Right atrium auricular region (tissue), 2 donors: Measurements from ENCODE around the gene C17orf75. TPM values are rescaled to one million over a fixed set of nuclear protein-coding genes. Genes with fewer than 3 reads are reported as not detected.

Source experiments
- DNase-seq: peaks from one replicate; pipeline ENCODE4 v3.0.0-alpha.2; 2019; ENCODE audit warnings: low spot score
- H3K27ac ChIP-seq, 2 donors: fragments of 200-600 bp; sonication (generic); 1 replicate in 1 of 2; 2 replicates in 1 of 2; pipeline ENCODE4 v1.5.1; 2016 to 2019
- H3K27me3 ChIP-seq, 2 donors: fragments of 200-600 bp; sonication (generic); one replicate each; pipeline versions ENCODE4 v1.5.1 to v1.6.0; 2017 to 2019
- H3K36me3 ChIP-seq: fragments of 200-600 bp; sonication (generic); one replicate; pipeline ENCODE4 v1.5.1; 2016
- H3K4me1 ChIP-seq, 2 donors: fragments of 200-600 bp; sonication (generic); one replicate each; pipeline versions ENCODE4 v1.5.1 to v1.6.0; 2017 to 2019
- H3K4me3 ChIP-seq, 2 donors: fragments of 200-600 bp; sonication (generic); 1 replicate in 1 of 2; 2 replicates in 1 of 2; pipeline ENCODE4 v1.5.1; 2017 to 2019; ENCODE audit warnings: mild to moderate bottlenecking in 1 of 2, moderate library complexity in 1 of 2
- H3K9me3 ChIP-seq, 2 donors: fragments of 200-600 bp; sonication (generic); one replicate each; pipeline ENCODE4 v1.5.1; 2019
- CTCF ChIP-seq, 2 donors: fragments of 200-600 bp; sonication (generic); IDR thresholded peaks; one replicate each; pipeline ENCODE4 v1.5.1; 2019; ENCODE audit warnings: antibody characterized with exemption in 2 of 2
- total RNA-seq, 2 donors: library from RNA; depleted of rRNA; stranded (reverse); fragments of >200 nt; gene quantifications; one replicate each; pipeline ENCODE4 v1.1.0, GENCODE V29; 2016

Gene C17orf75
- total RNA-seq, 2 donors from 2014 or later, result 7.9 to 14.5 TPM

DNA sequence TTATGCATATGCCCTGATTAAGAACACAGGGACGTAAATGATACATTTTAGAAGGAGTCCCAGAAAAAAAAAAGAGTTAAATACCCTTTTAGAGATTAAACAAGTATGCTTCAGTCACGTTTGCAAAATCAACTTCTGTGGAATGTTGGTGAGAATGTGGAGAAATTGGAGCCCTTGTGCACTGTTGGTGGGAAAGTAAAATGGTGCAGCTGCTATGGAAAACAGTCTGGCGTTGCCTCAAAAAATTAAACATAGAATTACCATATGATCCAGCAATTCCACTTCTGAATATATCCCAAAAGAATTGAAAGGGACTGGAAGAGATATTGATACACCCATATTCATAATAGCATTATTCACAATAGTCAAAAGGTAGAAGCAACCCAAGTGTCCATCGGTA is 49.9 kb downstream of the C17orf75 start:
- no peaks in the 10 kb centered on the region for H3K27me3 ChIP-seq
- no peaks in the 10 kb centered on the region for H3K36me3 ChIP-seq
- TF ChIP-seq CTCF (IDR thresholded peaks at IDR 0.05), result no peak
- H3K4me3 ChIP-seq, result no peak overlapping the region
- no peak for DNase-seq
- H3K9me3 ChIP-seq, result no peaks in the 10 kb centered on the region
- H3K4me1 ChIP-seq, result no peaks in the 10 kb centered on the region
- H3K27ac ChIP-seq, result no peak overlapping the region

DNA sequence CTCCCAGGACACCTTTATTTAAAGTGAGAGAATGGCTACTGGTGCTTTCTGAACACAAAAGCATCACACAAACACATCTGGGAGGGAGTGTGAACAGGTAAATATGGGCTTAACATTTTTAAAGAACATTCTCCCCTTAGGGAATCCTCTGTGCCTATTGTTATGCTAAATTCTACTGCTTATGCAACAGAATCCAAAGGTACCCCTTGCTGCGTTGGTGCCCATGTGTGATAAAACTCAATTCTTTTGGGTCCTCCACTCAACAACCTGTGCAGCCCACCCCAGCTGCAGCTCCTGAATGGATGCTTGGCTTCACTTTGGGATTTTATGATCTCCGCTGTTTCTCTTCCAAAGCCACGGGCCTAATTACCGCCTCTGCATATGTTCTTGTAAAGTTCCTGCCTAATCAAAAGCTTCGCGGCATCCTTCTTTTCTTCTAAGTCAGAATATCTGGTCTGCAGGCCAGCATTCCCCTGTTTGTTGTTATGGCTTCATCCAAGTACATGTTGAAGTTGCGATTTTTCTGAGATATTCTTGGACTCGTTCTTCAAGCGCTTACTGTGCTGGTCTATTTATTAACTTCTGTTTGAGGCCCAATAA is 52.4 kb downstream of the C17orf75 start:
- H3K27me3 ChIP-seq, result no peaks in the 10 kb centered on the region
- no peak for TF ChIP-seq CTCF (IDR thresholded peaks at IDR 0.05)
- no peaks in the 10 kb centered on the region for H3K9me3 ChIP-seq
- DNase-seq, result no peak
- no peaks in the 10 kb centered on the region for H3K4me1 ChIP-seq
- H3K27ac ChIP-seq, result no peak overlapping the region
- no peaks in the 10 kb centered on the region for H3K36me3 ChIP-seq
- H3K4me3 ChIP-seq, result no peak overlapping the region

- H3K27me3 ChIP-seq, result no peaks in the 10 kb centered on the region
- H3K4me3 ChIP-seq, result no peak overlapping the region
- no peak for DNase-seq
- no peak for TF ChIP-seq CTCF (IDR thresholded peaks at IDR 0.05)
- H3K4me1 ChIP-seq, result peaks cover 0 to 6% of the 10 kb centered on the region in 2 donors
- no peaks in the 10 kb centered on the region for H3K36me3 ChIP-seq
- no peak overlapping the region for H3K27ac ChIP-seq
- no peaks in the 10 kb centered on the region for H3K9me3 ChIP-seq
Measured at GRCh38 chr17:32288615-32289014, 53.4 kb downstream of the C17orf75 start.

GRCh38 chr17:32287804-32288511 is 54.0 kb downstream of the C17orf75 start:
- TF ChIP-seq CTCF (IDR thresholded peaks at IDR 0.05), result no peak
- H3K4me3 ChIP-seq, result no peak overlapping the region
- peaks cover 0 to 6% of the 10 kb centered on the region in 2 donors for H3K4me1 ChIP-seq
- H3K36me3 ChIP-seq, result no peaks in the 10 kb centered on the region
- no peak overlapping the region for H3K27ac ChIP-seq
- H3K27me3 ChIP-seq, result no peaks in the 10 kb centered on the region
- no peaks in the 10 kb centered on the region for H3K9me3 ChIP-seq
- no peak for DNase-seq

DNA sequence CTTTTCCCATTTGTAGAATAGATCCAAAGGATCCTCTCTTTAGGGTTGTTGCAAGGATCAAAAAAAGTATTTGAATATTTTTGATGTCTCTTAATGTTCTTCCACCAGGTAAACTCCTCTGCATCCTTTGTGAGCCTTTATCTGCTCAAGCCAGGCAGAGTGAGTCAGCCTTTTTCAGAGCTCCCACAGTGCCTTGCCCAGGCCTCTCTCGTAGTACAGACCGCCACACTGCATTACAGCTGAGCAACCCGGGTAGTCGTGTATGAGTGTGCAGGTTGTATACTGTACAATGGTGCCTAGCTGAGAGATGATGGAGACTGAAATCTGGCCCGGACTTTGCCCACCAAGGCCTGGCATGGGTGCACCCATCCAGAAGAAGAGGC is 55.5 kb downstream of the C17orf75 start:
- no peaks in the 10 kb centered on the region for H3K9me3 ChIP-seq
- H3K4me3 ChIP-seq, result no peak overlapping the region
- no peak for DNase-seq
- no peak for TF ChIP-seq CTCF (IDR thresholded peaks at IDR 0.05)
- peaks cover 0 to 7% of the 10 kb centered on the region in 2 donors for H3K4me1 ChIP-seq
- no peaks in the 10 kb centered on the region for H3K36me3 ChIP-seq
- no peaks in the 10 kb centered on the region for H3K27me3 ChIP-seq
- no peak overlapping the region for H3K27ac ChIP-seq
